COLO668 (cell line): Measurements from ENCODE around the gene SLC18B1.
A peak's percentile ranks its signal among the peaks of the same experiment; 100 is the strongest.
"Not testable (repeated sequence)": the region's sequence is repeated elsewhere in the genome, so short reads cannot be mapped to it uniquely, and the experiment has no call there.

Experiments
- DNase-seq: peaks from one replicate; lab custom pipeline; 2025; ENCODE audit not compliant: unreplicated experiment; lab: John Stamatoyannopoulos, UW

Gene SLC18B1

GRCh38 chr6:132800656-132801055, 2.2 kb upstream of the SLC18B1 start:
- DNase-seq, result no peak

DNA sequence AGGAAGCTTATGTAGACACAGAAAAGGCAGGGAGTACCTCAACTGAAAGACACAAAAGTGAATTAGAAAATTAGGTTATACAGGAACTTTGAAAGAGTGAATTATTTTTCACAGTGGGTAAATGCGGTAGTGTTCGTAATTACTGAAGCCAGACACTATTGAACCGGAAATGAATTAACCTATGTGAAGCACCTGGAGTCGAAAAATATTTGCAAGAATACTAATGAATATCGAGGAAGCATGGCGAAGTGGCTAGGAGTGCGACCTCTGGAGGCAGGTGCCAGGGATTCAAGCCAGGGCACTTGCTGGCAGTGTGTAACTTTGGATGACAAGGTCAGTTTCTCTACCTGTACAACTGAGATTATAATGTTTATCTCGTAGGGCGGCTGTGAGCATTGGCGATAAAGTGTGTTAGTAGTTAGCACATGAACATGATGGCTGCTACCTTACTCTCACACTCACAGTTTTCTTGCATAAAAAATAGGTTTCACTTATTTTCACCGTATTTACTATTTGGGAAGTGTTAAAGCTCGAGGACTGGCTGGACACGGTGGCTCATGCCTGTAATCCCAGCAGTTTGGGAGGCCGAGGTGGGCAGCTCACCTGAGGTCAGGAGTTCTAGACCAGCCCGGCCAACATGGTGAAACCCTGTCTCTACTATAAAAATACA, 567 bp upstream of the SLC18B1 start:
- peak; percentile 69 for DNase-seq

DNA sequence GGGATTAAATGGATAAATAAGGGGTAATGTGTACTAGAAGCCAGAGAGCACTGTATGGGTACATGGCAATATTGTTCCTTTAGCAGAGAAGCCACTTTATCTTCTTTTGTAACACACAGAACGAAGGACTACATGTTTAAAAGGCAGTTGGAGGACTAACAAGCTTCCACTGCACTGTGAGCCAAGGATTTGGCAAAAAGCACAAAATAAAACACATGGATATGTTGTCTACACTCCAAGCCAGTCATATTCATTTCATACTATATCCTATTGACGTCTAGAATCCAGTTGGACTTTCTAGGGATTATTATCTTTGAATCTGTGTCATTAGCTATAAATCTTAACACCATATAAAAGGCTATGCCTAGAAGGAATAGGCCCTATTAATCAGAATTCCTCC, 3.0 kb downstream of the SLC18B1 start:
- no peak for DNase-seq

GRCh38 chr6:132792510-132792909, 5.9 kb downstream of the SLC18B1 start:
- no peak for DNase-seq

DNA sequence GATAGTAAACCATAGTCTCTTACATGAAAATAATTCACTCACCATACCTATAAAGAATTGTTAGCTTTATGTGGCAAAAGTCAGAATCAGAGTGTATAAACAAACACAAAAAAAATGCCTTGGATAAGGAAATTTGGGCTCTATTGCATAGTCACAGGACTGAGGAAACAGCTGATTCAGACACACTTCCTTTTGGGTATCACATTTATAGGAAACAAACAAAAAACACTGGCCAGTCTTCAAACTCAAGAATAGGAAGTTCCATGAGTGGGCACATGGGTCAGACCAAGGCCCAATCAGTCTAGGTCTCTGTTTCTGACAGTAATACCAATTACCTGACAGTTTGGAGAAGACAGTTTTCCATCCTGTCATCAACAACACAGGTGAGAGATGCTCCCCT, 8.0 kb downstream of the SLC18B1 start:
- no peak for DNase-seq

DNA sequence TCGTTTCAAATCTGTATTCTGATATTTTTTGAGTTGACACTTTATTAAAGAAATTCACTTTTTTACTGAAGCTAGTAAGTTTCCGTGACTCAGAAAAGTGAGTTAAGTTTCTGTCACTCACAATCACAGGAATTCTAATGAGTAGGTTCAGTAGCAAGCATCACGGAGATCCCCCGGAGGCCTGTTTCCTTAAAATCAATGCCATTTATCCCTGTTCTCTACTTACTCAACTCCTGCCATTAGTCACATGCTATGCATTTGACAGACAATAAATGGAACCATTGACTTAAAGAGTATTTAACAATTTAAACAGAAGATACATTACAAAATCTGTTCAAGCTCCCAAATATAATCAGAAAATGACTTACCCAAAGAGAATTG, 9.1 kb downstream of the SLC18B1 start:
- DNase-seq, result no peak

GRCh38 chr6:132788658-132789395, 9.6 kb downstream of the SLC18B1 start:
- no peak for DNase-seq

DNA sequence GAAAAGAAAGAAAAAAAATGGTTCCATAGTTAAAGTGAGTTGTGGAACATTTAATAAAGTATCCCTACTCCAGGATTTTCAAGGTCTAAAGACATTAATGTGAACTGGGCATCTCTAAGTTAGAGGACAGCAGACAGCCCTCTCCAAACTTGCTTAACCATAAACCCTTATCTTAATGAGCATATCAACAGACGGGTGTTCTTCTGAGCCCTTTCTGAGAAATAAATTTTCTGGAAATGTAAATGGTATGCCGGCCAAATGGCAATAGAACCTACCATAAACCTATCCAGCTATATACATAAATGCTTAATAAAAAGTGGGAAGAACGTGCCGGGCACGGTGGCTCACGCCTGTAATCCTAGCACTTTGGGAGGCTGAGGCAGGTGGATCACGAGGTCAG, 12.5 kb downstream of the SLC18B1 start:
- DNase-seq, result no peak

DNA sequence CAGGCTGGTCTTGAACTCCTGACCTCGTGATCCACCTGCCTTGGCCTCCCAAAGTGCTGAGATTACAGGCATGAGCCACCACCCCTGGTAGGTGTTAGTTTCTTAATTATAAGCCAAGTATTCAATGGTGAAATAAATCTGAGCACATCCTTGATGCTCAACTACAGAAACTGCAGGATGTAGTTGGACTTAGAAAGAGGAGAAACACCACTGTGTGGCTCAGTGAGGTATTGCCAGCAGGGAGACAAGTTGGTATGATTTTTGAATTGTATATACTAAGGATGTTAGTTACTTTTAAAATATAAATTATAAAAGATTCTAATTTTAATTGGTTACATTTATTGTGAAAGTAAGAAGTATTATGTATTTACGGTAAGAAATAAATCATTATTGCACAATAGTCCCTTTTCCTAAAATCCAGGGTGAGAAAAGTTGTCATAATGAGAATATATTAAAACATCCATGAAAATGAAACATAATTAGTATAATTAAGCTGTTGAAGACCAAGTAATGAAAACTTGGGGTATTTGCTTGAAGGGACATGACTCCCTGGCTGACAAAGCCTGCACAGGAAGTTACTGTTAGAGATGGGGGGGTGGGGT, 17.6 kb downstream of the SLC18B1 start:
- DNase-seq, result no peak

GRCh38 chr6:132777881-132778280, 20.6 kb downstream of the SLC18B1 start:
- not testable (repeated sequence) for DNase-seq

- peak; percentile 2 for DNase-seq
Measured at GRCh38 chr6:132768051-132768517, 30.4 kb downstream of the SLC18B1 start.

GRCh38 chr6:132765560-132765959, 32.9 kb downstream of the SLC18B1 start:
- no peak for DNase-seq

DNA sequence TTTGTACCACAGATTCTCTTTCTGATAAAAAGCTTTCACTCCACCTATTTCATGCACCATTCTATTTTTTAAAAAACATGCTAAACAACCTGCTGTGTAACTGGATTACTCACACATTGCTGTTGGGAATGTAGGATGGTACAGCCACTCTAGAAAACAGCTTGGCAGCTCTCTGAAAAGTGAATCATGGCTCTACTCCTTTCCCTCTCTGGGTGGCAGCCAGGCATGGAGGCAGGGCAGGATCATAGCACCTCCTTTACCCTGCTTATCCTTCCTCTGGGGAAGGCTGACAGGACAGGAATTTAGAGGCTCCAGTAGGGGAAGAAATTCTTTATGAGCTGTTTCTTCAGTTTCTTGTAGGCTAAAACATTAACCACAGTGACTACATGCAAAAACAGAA, 34.1 kb downstream of the SLC18B1 start:
- no peak for DNase-seq

DNA sequence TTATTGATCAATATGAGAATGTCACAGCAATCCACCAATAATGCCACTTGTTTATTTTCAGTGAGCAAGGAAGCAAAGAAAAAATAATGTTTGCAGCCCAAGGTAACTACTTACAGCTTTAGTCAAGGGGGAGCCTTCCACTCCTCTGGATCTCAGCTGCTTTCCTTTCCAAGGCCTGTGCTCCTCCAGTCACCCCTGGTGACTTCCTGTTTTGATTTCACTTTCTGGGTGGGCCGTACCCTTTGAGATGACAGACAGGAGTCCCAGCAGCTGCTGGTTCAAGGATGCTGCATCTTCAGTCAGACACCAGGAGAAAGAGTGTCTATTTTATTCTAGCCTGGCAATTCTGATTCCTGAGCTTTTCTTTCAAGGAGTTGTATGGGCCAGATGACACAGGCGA, 35.2 kb downstream of the SLC18B1 start:
- DNase-seq, result no peak

DNA sequence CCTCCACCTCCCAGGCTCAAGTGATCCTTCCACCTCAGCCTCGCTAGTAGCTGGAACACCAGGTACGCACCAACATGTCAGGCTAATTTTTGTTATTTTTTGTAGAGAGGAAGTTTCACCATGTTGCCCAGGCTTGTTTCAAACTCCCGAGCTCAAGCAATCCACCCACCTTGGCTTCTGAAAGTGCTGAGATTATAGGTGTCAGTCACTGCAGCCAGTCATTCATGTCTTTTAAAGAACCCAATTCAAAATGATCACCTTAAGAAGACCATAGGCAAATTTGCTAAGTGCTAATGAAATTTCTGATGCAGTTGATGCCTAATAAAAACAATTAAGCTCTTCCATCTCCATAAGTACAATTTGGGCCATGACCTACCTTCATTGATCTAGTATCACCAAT, 38.2 kb downstream of the SLC18B1 start:
- DNase-seq, result no peak

DNA sequence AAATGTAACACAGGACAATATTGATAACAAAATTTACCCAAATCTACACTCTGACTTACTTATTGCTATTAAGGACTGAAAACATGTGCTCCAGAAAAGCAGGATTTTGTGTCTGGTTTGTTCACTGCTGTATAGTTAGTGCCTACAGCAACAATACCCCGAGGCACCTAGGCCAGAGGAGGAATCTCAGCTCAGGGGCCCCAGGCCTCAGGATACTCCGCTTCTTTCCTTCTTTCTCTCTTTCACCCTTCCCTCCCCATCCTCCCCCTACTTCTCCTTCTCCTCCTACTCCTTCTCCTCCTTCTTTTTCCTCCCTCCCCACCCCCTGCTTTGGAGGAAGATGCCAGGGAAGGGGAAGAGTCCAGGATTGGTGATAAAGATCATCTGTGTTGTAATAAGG, 39.7 kb downstream of the SLC18B1 start:
- no peak for DNase-seq

- no peak for DNase-seq
Measured at GRCh38 chr6:132752255-132752654, 46.2 kb downstream of the SLC18B1 start.

- no peak for DNase-seq
Measured at GRCh38 chr6:132751828-132752227, 46.6 kb downstream of the SLC18B1 start.

- DNase-seq, result no peak
Measured at GRCh38 chr6:132751306-132751705, 47.1 kb downstream of the SLC18B1 start.

DNA sequence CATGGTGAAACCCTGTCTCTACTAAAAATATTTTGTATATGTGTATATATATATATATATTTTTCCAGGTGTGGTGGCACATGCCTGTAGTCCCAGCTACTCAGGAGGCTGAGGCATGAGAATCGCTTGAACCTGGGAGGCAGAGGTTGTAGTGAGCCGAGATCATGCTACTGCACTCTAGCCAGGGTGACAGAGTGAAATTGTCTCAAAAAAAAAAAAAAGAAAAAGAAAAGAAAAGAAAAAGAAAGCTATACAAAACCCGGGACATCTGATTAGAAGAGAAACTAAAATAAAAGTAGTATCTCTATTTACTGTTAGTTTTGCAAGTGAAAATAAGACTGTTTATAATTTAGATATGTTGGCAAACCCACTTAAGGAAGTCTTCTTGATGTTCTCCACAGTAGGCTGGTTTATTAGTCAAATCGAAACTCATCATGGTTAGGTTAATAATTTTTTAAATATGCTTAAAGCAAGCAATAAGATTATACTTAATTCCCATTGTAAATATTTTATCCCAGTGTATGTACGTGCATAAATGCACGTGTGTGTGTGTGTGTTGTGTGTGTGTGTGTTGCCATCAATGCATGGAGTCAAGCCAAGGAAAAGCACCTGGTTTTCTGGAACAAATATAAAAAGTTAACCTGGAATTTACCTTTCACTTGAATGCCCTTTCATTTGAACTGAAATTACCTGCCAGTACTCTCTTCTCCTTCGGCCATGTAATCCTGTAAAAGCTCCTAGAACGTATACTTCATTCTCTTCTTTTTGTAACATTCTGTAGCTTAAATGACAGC, 47.8 kb downstream of the SLC18B1 start:
- no peak for DNase-seq

GRCh38 chr6:132749111-132749510, 49.3 kb downstream of the SLC18B1 start:
- no peak for DNase-seq
